ENCODE results near the gene CAPN3.

- no peak for TF ChIP-seq POLR2A (IDR thresholded peaks at IDR 0.05; ENCODE audit: low read length)
- TF ChIP-seq GATA1 (IDR thresholded peaks at IDR 0.05; ENCODE audit: low read depth, low read length) = no peak
Observed at GRCh38 chr15:42461261-42461660, 102.0 kb downstream of the CAPN3 start.
